Esophagus muscularis mucosa (tissue), 3 donors: Measurements from ENCODE around the gene SF3B1.

Experiments
- POLR2A ChIP-seq: fragments of 450-650 bp; IDR thresholded peaks from one replicate; pipeline ENCODE4 v1.6.1; 2017; ENCODE audit warnings: antibody characterized with exemption, moderate library complexity, mild to moderate bottlenecking, low read depth
- TF ChIP-seq, protein P1 (sequence below), 3 experiments: fragments of 200-600 bp in 2 of 3; fragments of 450-650 bp in 1 of 3; sonication (generic) in 2 of 3; IDR thresholded peaks; one replicate each; pipeline ENCODE4 v1.5.1; 2017 to 2019; ENCODE audit warnings: antibody characterized with exemption in 3 of 3, mild to moderate bottlenecking in 2 of 3, moderate library complexity in 1 of 3

DNA sequence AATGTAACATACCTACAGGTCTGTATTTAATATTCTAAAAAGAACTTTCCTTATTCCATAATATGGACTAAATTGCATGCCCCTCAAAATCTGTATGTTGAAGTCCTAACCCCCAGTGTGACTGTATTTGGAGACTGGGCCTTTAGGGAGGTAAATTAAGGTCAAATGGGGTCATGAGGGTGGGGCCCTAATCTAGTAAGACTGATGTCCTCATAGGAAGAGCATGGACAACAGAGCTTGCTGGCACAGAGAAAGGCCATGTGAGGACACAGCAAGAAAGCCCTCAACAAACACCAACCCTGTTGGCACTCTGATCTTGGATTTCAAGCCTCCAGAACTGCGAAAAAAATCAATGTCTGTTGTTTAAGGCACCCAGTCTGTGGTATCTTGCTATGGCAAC, 18.6 kb downstream of the SF3B1 start:
- TF ChIP-seq, protein P1, sequence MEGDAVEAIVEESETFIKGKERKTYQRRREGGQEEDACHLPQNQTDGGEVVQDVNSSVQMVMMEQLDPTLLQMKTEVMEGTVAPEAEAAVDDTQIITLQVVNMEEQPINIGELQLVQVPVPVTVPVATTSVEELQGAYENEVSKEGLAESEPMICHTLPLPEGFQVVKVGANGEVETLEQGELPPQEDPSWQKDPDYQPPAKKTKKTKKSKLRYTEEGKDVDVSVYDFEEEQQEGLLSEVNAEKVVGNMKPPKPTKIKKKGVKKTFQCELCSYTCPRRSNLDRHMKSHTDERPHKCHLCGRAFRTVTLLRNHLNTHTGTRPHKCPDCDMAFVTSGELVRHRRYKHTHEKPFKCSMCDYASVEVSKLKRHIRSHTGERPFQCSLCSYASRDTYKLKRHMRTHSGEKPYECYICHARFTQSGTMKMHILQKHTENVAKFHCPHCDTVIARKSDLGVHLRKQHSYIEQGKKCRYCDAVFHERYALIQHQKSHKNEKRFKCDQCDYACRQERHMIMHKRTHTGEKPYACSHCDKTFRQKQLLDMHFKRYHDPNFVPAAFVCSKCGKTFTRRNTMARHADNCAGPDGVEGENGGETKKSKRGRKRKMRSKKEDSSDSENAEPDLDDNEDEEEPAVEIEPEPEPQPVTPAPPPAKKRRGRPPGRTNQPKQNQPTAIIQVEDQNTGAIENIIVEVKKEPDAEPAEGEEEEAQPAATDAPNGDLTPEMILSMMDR (IDR thresholded peaks at IDR 0.05): no peak
- no peak for TF ChIP-seq POLR2A
